H9 (cell line): Measurements from ENCODE around the gene TCEAL5. TPM values are rescaled to one million over a fixed set of nuclear protein-coding genes. Genes with fewer than 3 reads are reported as not detected.

Experiments
- DNase-seq: peaks from one replicate; pipeline ENCODE4 v3.0.0-alpha.2; 2017
- H2AFZ ChIP-seq: one replicate; pipeline ENCODE4 v1.6.1; 2013; ENCODE audit warnings: mild to moderate bottlenecking, low read length, control low read depth, moderate library complexity
- H2AK5ac ChIP-seq: 2 replicates; pipeline ENCODE4 v1.6.1; 2013; ENCODE audit warnings: low read length, control low read depth, mixed read lengths; ENCODE audit not compliant: insufficient read length
- H2BK120ac ChIP-seq: one replicate; pipeline ENCODE4 v1.6.1; 2013; ENCODE audit warnings: low read depth, mild to moderate bottlenecking, low read length, control low read depth, inconsistent platforms; ENCODE audit not compliant: poor library complexity, severe bottlenecking
- H2BK12ac ChIP-seq: 2 replicates; pipeline ENCODE4 v1.6.1; 2013; ENCODE audit warnings: low read length, control low read depth, mixed read lengths, low read depth; ENCODE audit not compliant: insufficient read length
- H2BK15ac ChIP-seq: 2 replicates; pipeline ENCODE4 v1.6.1; 2013; ENCODE audit warnings: low read depth, low read length, control low read depth
- H2BK20ac ChIP-seq: one replicate; pipeline ENCODE4 v1.6.1; 2013; ENCODE audit warnings: low read depth, mild to moderate bottlenecking, low read length, control low read depth, inconsistent platforms; ENCODE audit not compliant: poor library complexity, severe bottlenecking
- H2BK5ac ChIP-seq: 2 replicates; pipeline ENCODE4 v1.6.1; 2013; ENCODE audit warnings: low read length, control low read depth, mixed read lengths; ENCODE audit not compliant: insufficient read length
- H3K14ac ChIP-seq: 2 replicates; pipeline ENCODE4 v1.6.1; 2013; ENCODE audit warnings: low read length, control low read depth; ENCODE audit not compliant: insufficient read depth
- H3K18ac ChIP-seq: 2 replicates; pipeline ENCODE4 v1.6.1; 2013; ENCODE audit warnings: low read depth, mild to moderate bottlenecking, mixed read lengths, low read length, control low read depth; ENCODE audit not compliant: insufficient read length
- H3K23ac ChIP-seq: 2 replicates; pipeline ENCODE4 v1.6.1; 2013; ENCODE audit warnings: low read length, control low read depth, mixed read lengths, low read depth; ENCODE audit not compliant: insufficient read length
- H3K23me2 ChIP-seq: 2 replicates; pipeline ENCODE4 v1.6.1; 2013; ENCODE audit warnings: low read depth, mild to moderate bottlenecking, mixed read lengths, low read length, control low read depth; ENCODE audit not compliant: insufficient read length, poor library complexity, severe bottlenecking
- H3K27ac ChIP-seq: 2 replicates; pipeline ENCODE4 v1.5.1; 2013; ENCODE audit warnings: low read length, control low read depth, mixed read lengths, low read depth; ENCODE audit not compliant: insufficient read length
- H3K27me3 ChIP-seq: 2 replicates; pipeline ENCODE4 v1.6.1; 2013; ENCODE audit warnings: low read length, control low read depth, inconsistent platforms; ENCODE audit not compliant: insufficient read depth
- H3K4ac ChIP-seq: 2 replicates; pipeline ENCODE4 v1.6.1; 2013; ENCODE audit warnings: low read depth, mild to moderate bottlenecking, control low read depth, inconsistent platforms, low read length, moderate library complexity
- H3K4me1 ChIP-seq: 2 replicates; pipeline ENCODE4 v1.6.1; 2013; ENCODE audit warnings: low read length, control low read depth, inconsistent platforms; ENCODE audit not compliant: insufficient read depth
- H3K4me2 ChIP-seq: 2 replicates; pipeline ENCODE4 v1.6.1; 2013; ENCODE audit warnings: low read length, control low read depth, mixed read lengths; ENCODE audit not compliant: insufficient read length, insufficient read depth
- H3K56ac ChIP-seq: 2 replicates; pipeline ENCODE4 v1.6.1; 2013; ENCODE audit warnings: low read depth, mild to moderate bottlenecking, mixed read lengths, low read length, control low read depth; ENCODE audit not compliant: insufficient read length
- H3K79me1 ChIP-seq: 2 replicates; pipeline ENCODE4 v1.6.1; 2013; ENCODE audit warnings: low read depth, mild to moderate bottlenecking, moderate library complexity, low read length, control low read depth, inconsistent platforms; ENCODE audit not compliant: insufficient read depth, poor library complexity, severe bottlenecking
- H3K79me2 ChIP-seq: 2 replicates; pipeline ENCODE4 v1.6.1; 2013; ENCODE audit warnings: low read length, control low read depth, inconsistent platforms; ENCODE audit not compliant: insufficient read depth
- H3K9ac ChIP-seq: 2 replicates; pipeline ENCODE4 v1.6.1; 2013; ENCODE audit warnings: low read length, control low read depth, mixed read lengths; ENCODE audit not compliant: insufficient read length; ENCODE audit errors: extremely low read depth
- H3K9me3 ChIP-seq: one replicate; pipeline ENCODE4 v1.6.1; 2013; ENCODE audit warnings: low read depth, low read length, inconsistent platforms; ENCODE audit not compliant: control insufficient read depth
- H3T11ph ChIP-seq: one replicate; pipeline ENCODE4 v1.6.1; 2013; ENCODE audit warnings: mild to moderate bottlenecking, low read length, control low read depth, inconsistent platforms
- H4K20me1 ChIP-seq: one replicate; pipeline ENCODE4 v1.6.1; 2013; ENCODE audit not compliant: control insufficient read depth, insufficient read length, insufficient read depth
- H4K5ac ChIP-seq: 2 replicates; pipeline ENCODE4 v1.6.1; 2013; ENCODE audit warnings: low read depth, mild to moderate bottlenecking, mixed read lengths, low read length, control low read depth; ENCODE audit not compliant: insufficient read length
- H4K8ac ChIP-seq: replicated peaks from 2 replicates; pipeline ENCODE4 v1.6.1; 2013; ENCODE audit warnings: low read length, control low read depth, mixed read lengths, low read depth; ENCODE audit not compliant: insufficient read length
- H4K91ac ChIP-seq: 2 replicates; pipeline ENCODE4 v1.6.1; 2013; ENCODE audit warnings: low read depth, mild to moderate bottlenecking, moderate library complexity, mixed read lengths, low read length, control low read depth; ENCODE audit not compliant: insufficient read length
- H3K27ac Mint-ChIP-seq, 3 experiments: 2 replicates in 2 of 3; 3 replicates in 1 of 3; pipeline ENCODE4 v1.8.0; 2020 to 2021; ENCODE audit warnings: mixed read lengths in 3 of 3, mild to moderate bottlenecking in 1 of 3, moderate library complexity in 1 of 3
- H3K27me3 Mint-ChIP-seq: 2 replicates; pipeline ENCODE4 v1.8.0; 2021; ENCODE audit warnings: low read depth, mild to moderate bottlenecking, moderate library complexity, mixed read lengths
- H3K36me3 Mint-ChIP-seq, 3 experiments: 2 replicates in 2 of 3; 3 replicates in 1 of 3; pipeline ENCODE4 v1.8.0; 2020 to 2021; ENCODE audit warnings: low read depth in 3 of 3, mixed read lengths in 3 of 3; ENCODE audit not compliant: insufficient read depth in 1 of 3
- H3K4me1 Mint-ChIP-seq, 2 experiments: 2 replicates each; pipeline ENCODE4 v1.8.0; 2020; ENCODE audit warnings: mixed read lengths in 2 of 2
- H3K4me3 Mint-ChIP-seq, 2 experiments: 2 replicates in 1 of 2; 3 replicates in 1 of 2; pipeline ENCODE4 v1.8.0; 2020 to 2021; ENCODE audit warnings: mild to moderate bottlenecking in 2 of 2, mixed read lengths in 2 of 2, moderate library complexity in 1 of 2
- H3K9me3 Mint-ChIP-seq, 2 experiments: 2 replicates in 1 of 2; 3 replicates in 1 of 2; pipeline ENCODE4 v1.8.0; 2020; ENCODE audit warnings: mild to moderate bottlenecking in 2 of 2, mixed read lengths in 2 of 2, moderate library complexity in 1 of 2
- CTCF ChIP-seq: fragments of 200-600 bp; sonication (generic); conservative IDR thresholded peaks from 3 replicates; pipeline ENCODE4 v1.8.0; 2021; ENCODE audit warnings: antibody characterized with exemption, mild to moderate bottlenecking
- total RNA-seq: library from RNA; stranded (reverse); gene quantifications from 2 replicates; pipeline ENCODE4 v1.2.1, GENCODE V29; 2021

The TCEAL5 gene
- total RNA-seq, 1 experiment from 2014 or later: not detected

- H3K4ac ChIP-seq: no peak overlapping the region
- H2BK20ac ChIP-seq: no peak overlapping the region
- no peak overlapping the region for H3K27ac ChIP-seq
- Mint-ChIP-seq H3K27me3 (no peaks in the 10 kb centered on the region; the same call in 1 of the 2 replicates), H3K4me3 (no peak overlapping the region), H3K9me3 (peaks cover 2 to 44% of the 10 kb centered on the region in 2 experiments; a peak in 4 of 5 replicates), H3K27ac (no peak overlapping the region), H3K4me1 (peaks cover 0 to 5% of the 10 kb centered on the region in 2 experiments; a peak in 2 of 4 replicates), H3K36me3 (no peaks in the 10 kb centered on the region)
- no peaks in the 10 kb centered on the region for H3K4me1 ChIP-seq
- H3T11ph ChIP-seq: no peak overlapping the region
- no peak overlapping the region for H3K14ac ChIP-seq
- H2BK15ac ChIP-seq: no peak overlapping the region
- H3K23me2 ChIP-seq: no peaks in the 10 kb centered on the region
- H3K56ac ChIP-seq: no peak overlapping the region
- no peaks in the 10 kb centered on the region for H3K79me2 ChIP-seq
- no peak overlapping the region for H2BK120ac ChIP-seq
- H3K79me1 ChIP-seq: no peaks in the 10 kb centered on the region
- no peak overlapping the region for H4K8ac ChIP-seq
- H2AFZ ChIP-seq: no peak overlapping the region
- H2BK5ac ChIP-seq: no peak overlapping the region
- no peak for DNase-seq
- H2AK5ac ChIP-seq: no peak overlapping the region
- TF ChIP-seq CTCF: no peak
- H2BK12ac ChIP-seq: no peak overlapping the region
- no peak overlapping the region for H3K18ac ChIP-seq
- H3K23ac ChIP-seq: no peak overlapping the region
- H3K4me2 ChIP-seq: no peak overlapping the region
- no peak overlapping the region for H4K5ac ChIP-seq
- H3K9me3 ChIP-seq: no peaks in the 10 kb centered on the region
- no peak overlapping the region for H4K91ac ChIP-seq
- H3K9ac ChIP-seq: no peak overlapping the region
- no peaks in the 10 kb centered on the region for H4K20me1 ChIP-seq
- H3K27me3 ChIP-seq: no peaks in the 10 kb centered on the region
Measured at GRCh38 chrX:103240155-103240554, 36.4 kb downstream of the TCEAL5 start.
